MM.1S (cell line): ENCODE data around the gene ATR.

Source experiments
- DNase-seq: peaks from one replicate; pipeline ENCODE4 v3.0.0-alpha.2; 2015
- H2AFZ ChIP-seq: fragments of 300-600 bp; sonication (generic); 2 replicates; pipeline ENCODE4 v1.6.0; 2016; ENCODE audit warnings: antibody characterized with exemption, low read length
- H3F3A ChIP-seq: fragments of 300-600 bp; sonication (generic); 2 replicates; pipeline ENCODE4 v1.6.1; 2016; ENCODE audit warnings: mild to moderate bottlenecking, antibody characterized with exemption, low read length, moderate library complexity, mixed read lengths; ENCODE audit not compliant: insufficient read depth
- H3K27ac ChIP-seq: fragments of 300-600 bp; sonication (generic); 2 replicates; pipeline ENCODE4 v1.5.1; 2016; ENCODE audit warnings: mild to moderate bottlenecking, low read length
- H3K27me3 ChIP-seq: fragments of 300-600 bp; sonication (generic); replicated peaks from 2 replicates; pipeline ENCODE4 v1.6.0; 2016; ENCODE audit warnings: low read length; ENCODE audit not compliant: insufficient read depth
- H3K36me3 ChIP-seq: fragments of 300-600 bp; sonication (generic); replicated peaks from 2 replicates; pipeline ENCODE4 v1.6.1; 2016; ENCODE audit warnings: mild to moderate bottlenecking, low read length, mixed read lengths; ENCODE audit not compliant: insufficient read depth
- H3K4me1 ChIP-seq: fragments of 300-600 bp; sonication (generic); 2 replicates; pipeline ENCODE4 v1.6.1; 2016; ENCODE audit warnings: low read length, mixed read lengths
- H3K4me2 ChIP-seq: fragments of 300-600 bp; sonication (generic); 2 replicates; pipeline ENCODE4 v1.6.0; 2016; ENCODE audit warnings: low read depth, low read length
- H3K4me3 ChIP-seq: fragments of 300-600 bp; sonication (generic); 2 replicates; pipeline ENCODE4 v1.5.1; 2016; ENCODE audit warnings: low read length, mixed read lengths
- H3K79me2 ChIP-seq: fragments of 300-600 bp; sonication (generic); 2 replicates; pipeline ENCODE4 v1.6.1; 2016; ENCODE audit warnings: mixed run types, low read length, mixed read lengths
- H3K9ac ChIP-seq: fragments of 300-600 bp; sonication (generic); 2 replicates; pipeline ENCODE4 v1.6.1; 2016; ENCODE audit warnings: low read length, mixed read lengths
- H3K9me2 ChIP-seq: fragments of 300-600 bp; sonication (generic); replicated peaks from 2 replicates; pipeline ENCODE4 v1.6.1; 2016; ENCODE audit warnings: mild to moderate bottlenecking, low read length, mixed read lengths; ENCODE audit not compliant: insufficient read depth
- H3K9me3 ChIP-seq: fragments of 300-600 bp; sonication (generic); replicated peaks from 2 replicates; pipeline ENCODE4 v1.6.1; 2016; ENCODE audit warnings: mild to moderate bottlenecking, low read length, mixed read lengths; ENCODE audit not compliant: insufficient read depth
- H4K20me1 ChIP-seq: fragments of 300-600 bp; sonication (generic); 2 replicates; pipeline ENCODE4 v1.6.1; 2016; ENCODE audit warnings: mild to moderate bottlenecking, low read length, moderate library complexity, mixed read lengths; ENCODE audit not compliant: insufficient read depth
- EZH2 ChIP-seq: fragments of 300-600 bp; sonication (generic); optimal IDR thresholded peaks from 2 replicates; pipeline ENCODE3; 2017; ENCODE audit warnings: low read depth, mild to moderate bottlenecking, antibody characterized with exemption, low read length, mixed read lengths
- EZH2phosphoT487 ChIP-seq: fragments of 300-600 bp; sonication (generic); IDR thresholded peaks from 2 replicates; pipeline ENCODE4 v1.6.1; 2018; ENCODE audit warnings: antibody characterized with exemption, low read length
- TF ChIP-seq, protein P1 (sequence below): fragments of 300-600 bp; sonication (generic); IDR thresholded peaks from 2 replicates; pipeline ENCODE4 v1.5.1; 2016; ENCODE audit warnings: antibody characterized with exemption, low read length, mixed read lengths

The ATR gene

DNA sequence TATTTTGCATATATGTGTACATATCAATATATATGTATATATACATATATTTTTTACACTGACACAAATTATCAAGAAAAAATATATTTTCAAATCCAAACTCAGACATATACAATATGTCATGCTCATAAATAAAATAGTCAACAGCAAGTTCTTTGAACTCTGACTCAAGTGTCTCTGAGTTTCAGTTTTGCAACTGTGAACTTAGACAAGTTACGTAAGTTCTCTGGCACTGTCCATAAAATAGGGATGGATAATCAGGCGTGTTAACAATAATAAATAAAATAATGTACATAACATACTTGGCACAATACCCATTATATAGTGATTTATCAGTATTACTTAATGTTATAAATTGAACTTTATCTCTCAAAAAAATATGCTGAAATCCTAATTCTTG is 118.6 kb downstream of the ATR start:
- H3K4me2 ChIP-seq: no peak overlapping the region
- no peaks in the 10 kb centered on the region for H3K4me1 ChIP-seq
- no peak overlapping the region for H3K4me3 ChIP-seq
- TF ChIP-seq EZH2: no peak
- TF ChIP-seq, protein P1, sequence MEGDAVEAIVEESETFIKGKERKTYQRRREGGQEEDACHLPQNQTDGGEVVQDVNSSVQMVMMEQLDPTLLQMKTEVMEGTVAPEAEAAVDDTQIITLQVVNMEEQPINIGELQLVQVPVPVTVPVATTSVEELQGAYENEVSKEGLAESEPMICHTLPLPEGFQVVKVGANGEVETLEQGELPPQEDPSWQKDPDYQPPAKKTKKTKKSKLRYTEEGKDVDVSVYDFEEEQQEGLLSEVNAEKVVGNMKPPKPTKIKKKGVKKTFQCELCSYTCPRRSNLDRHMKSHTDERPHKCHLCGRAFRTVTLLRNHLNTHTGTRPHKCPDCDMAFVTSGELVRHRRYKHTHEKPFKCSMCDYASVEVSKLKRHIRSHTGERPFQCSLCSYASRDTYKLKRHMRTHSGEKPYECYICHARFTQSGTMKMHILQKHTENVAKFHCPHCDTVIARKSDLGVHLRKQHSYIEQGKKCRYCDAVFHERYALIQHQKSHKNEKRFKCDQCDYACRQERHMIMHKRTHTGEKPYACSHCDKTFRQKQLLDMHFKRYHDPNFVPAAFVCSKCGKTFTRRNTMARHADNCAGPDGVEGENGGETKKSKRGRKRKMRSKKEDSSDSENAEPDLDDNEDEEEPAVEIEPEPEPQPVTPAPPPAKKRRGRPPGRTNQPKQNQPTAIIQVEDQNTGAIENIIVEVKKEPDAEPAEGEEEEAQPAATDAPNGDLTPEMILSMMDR: no peak
- no peak for TF ChIP-seq EZH2phosphoT487
- no peaks in the 10 kb centered on the region for H3K79me2 ChIP-seq
- H3K27me3 ChIP-seq: no peaks in the 10 kb centered on the region
- H3K9me2 ChIP-seq: no peaks in the 10 kb centered on the region
- H3F3A ChIP-seq: no peaks in the 10 kb centered on the region
- no peak overlapping the region for H3K9ac ChIP-seq
- no peaks in the 10 kb centered on the region for H4K20me1 ChIP-seq
- DNase-seq: no peak
- H2AFZ ChIP-seq: no peak overlapping the region
- H3K27ac ChIP-seq: no peak overlapping the region
- H3K36me3 ChIP-seq: peaks cover 4% of the 10 kb centered on the region; the same call in 1 of the 2 replicates
- no peaks in the 10 kb centered on the region for H3K9me3 ChIP-seq

DNA sequence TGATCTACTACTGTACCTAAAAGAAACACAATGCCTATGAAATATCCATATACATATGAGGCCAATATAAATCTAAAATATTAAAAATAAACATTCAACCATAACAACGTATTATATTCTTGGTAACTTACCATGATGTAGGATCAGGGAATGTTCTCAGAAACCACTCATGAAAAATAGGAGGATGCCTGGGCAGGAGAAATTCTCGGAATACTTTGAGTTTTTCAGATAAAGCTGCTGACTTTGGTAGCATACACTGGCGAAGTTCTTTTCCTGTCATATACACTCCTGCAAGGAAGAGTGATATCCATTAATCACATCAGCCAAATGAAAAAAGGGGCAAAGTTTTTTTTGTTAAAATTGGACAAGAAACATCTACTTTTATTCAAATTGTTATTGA is 119.4 kb downstream of the ATR start:
- Histone ChIP-seq H3K79me2 (no peaks in the 10 kb centered on the region), H3K9me2 (no peaks in the 10 kb centered on the region)

DNA sequence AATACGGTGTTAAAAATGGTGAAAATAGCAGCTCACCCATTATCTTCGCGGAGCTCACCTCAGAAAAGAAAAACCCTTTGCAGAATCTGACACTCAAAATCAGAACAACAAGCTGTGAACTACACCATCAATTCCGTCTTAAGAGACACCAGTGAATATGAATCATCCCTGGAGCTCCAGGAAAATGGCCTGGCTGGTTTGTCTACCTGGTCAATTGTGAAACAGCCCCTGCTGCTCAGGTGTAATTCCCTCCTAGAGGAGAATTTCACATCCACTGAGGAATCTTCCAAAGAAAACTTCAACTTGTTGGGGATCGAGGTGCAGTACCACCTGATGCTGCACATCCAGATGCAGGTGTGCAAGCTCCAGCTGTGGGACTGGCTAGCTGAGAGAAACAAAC is 127.7 kb downstream of the ATR start:
- Histone ChIP-seq H3K9me3 (no peaks in the 10 kb centered on the region), H3K9me2 (no peaks in the 10 kb centered on the region), H3K9ac (no peak overlapping the region), H3K4me3 (no peak overlapping the region), H4K20me1 (no peaks in the 10 kb centered on the region), H3K36me3 (no peaks in the 10 kb centered on the region), H3K27ac (no peak overlapping the region), H3K4me2 (no peak overlapping the region), H3F3A (peaks cover 23% of the 10 kb centered on the region), H3K79me2 (peaks cover 19% of the 10 kb centered on the region), H3K27me3 (no peaks in the 10 kb centered on the region), H3K4me1 (no peaks in the 10 kb centered on the region), H2AFZ (no peak overlapping the region)
- DNase-seq: no peak
- TF ChIP-seq, protein P1: no peak
- TF ChIP-seq EZH2phosphoT487: no peak
- no peak for TF ChIP-seq EZH2

More for the DNA sequence above, 119.4 kb downstream of the ATR start:
- TF ChIP-seq EZH2 (no peak), EZH2phosphoT487 (no peak)
- TF ChIP-seq, protein P1: no peak
- no peaks in the 10 kb centered on the region for H3K27me3 ChIP-seq
- H2AFZ ChIP-seq: no peak overlapping the region
- H3K36me3 ChIP-seq: peaks cover 4% of the 10 kb centered on the region; the same call in 1 of the 2 replicates
- no peaks in the 10 kb centered on the region for H4K20me1 ChIP-seq
- no peak for DNase-seq
- no peak overlapping the region for H3K9ac ChIP-seq
- H3K4me3 ChIP-seq: no peak overlapping the region
- H3K4me1 ChIP-seq: no peaks in the 10 kb centered on the region
- H3F3A ChIP-seq: no peaks in the 10 kb centered on the region
- H3K9me3 ChIP-seq: no peaks in the 10 kb centered on the region
- no peak overlapping the region for H3K4me2 ChIP-seq
- H3K27ac ChIP-seq: no peak overlapping the region
